Panc1 (cell line): ENCODE data around the gene E2F3. TPM values are rescaled to one million over a fixed set of nuclear protein-coding genes. Genes with fewer than 3 reads are reported as not detected.

Experiments
- ATAC-seq: fragments of 200-7000 bp; cut with Tn5 transposase; 2 replicates; pipeline ENCODE4 v1.9.1; 2020; ENCODE audit warnings: mild to moderate bottlenecking, moderate library complexity
- BruUV-seq: library from RNA; stranded (reverse); fragments of 400-500 nt; replicated peaks from 2 replicates; lab custom pipeline; 2021; lab: Mats Ljungman, UMichigan
- CTCF ChIA-PET: fragments of 300-600 bp; sonication (Branson Sonifier 250); formaldehyde crosslinking; loops from one replicate; lab custom pipeline; 2022; ENCODE audit warnings: antibody characterized with exemption; lab: Charles Lee
- POLR2A ChIA-PET: fragments of 300-600 bp; sonication (Branson Sonifier 250); formaldehyde crosslinking; loops from one replicate; lab custom pipeline; 2022; ENCODE audit warnings: antibody characterized with exemption; lab: Charles Lee
- DNase-seq: peaks from one replicate; pipeline ENCODE4 v3.0.0-alpha.2; 2010; ENCODE audit warnings: low read depth, low spot score
- H3K27ac ChIP-seq: 2 replicates; pipeline ENCODE4 v1.5.1; 2011; ENCODE audit warnings: mild to moderate bottlenecking, low read length, inconsistent platforms
- H3K27me3 ChIP-seq: fragments of 200-500 bp; sonication (Bioruptor generic); 2 replicates; pipeline ENCODE4 v1.6.0; 2014; ENCODE audit warnings: low read length, inconsistent platforms; ENCODE audit not compliant: control insufficient read depth, insufficient read depth
- H3K36me3 ChIP-seq: fragments of 200-500 bp; sonication (Bioruptor generic); 2 replicates; pipeline ENCODE4 v1.5.1; 2014; ENCODE audit warnings: inconsistent platforms, mild to moderate bottlenecking, low read length, moderate library complexity; ENCODE audit not compliant: control insufficient read depth, insufficient read depth
- H3K4me1 ChIP-seq: 2 replicates; pipeline ENCODE4 v1.5.1; 2011; ENCODE audit warnings: inconsistent platforms, mild to moderate bottlenecking, low read length, moderate library complexity; ENCODE audit not compliant: control insufficient read depth, insufficient read depth
- H3K4me3 ChIP-seq, 2 experiments: 2 replicates each; pipeline ENCODE4 v1.5.1; 2011 to 2012; ENCODE audit warnings: low read depth in 2 of 2, low read length in 2 of 2, mild to moderate bottlenecking in 2 of 2, inconsistent platforms in 1 of 2, moderate library complexity in 1 of 2
- H3K9me3 ChIP-seq: fragments of 200-500 bp; sonication (Bioruptor generic); 2 replicates; pipeline ENCODE4 v1.5.1; 2014; ENCODE audit warnings: low read depth, mild to moderate bottlenecking, inconsistent platforms, low read length, moderate library complexity; ENCODE audit not compliant: control insufficient read depth, insufficient read depth
- CTCF ChIP-seq: fragments of 450-650 bp; IDR thresholded peaks from 2 replicates; pipeline ENCODE4 v1.5.1; 2017; ENCODE audit warnings: mild to moderate bottlenecking
- POLR2AphosphoS5 ChIP-seq: IDR thresholded peaks from 2 replicates; pipeline ENCODE4 v1.6.1; 2012; ENCODE audit warnings: mild to moderate bottlenecking, low read depth, low read length, moderate library complexity
- SIN3A ChIP-seq: IDR thresholded peaks from 2 replicates; pipeline ENCODE4 v1.6.1; 2012; ENCODE audit warnings: low read depth, mild to moderate bottlenecking, low read length, moderate library complexity, borderline replicate concordance; ENCODE audit not compliant: insufficient read depth
- TCF7L2 ChIP-seq: IDR thresholded peaks from 2 replicates; pipeline ENCODE4 v1.6.1; 2011; ENCODE audit warnings: mild to moderate bottlenecking, low read depth, low read length, inconsistent platforms
- in situ Hi-C: cut with HindIII; loops from 2 replicates; pipeline ENCODE4 v1.10.0; 2016; ENCODE audit warnings: low sequenced_read_pairs, low pct_unique_long_range_greater_than_20kb
- intact Hi-C: fragments of 100-400 bp; cut with micrococcal nuclease; formaldehyde crosslinking; loops from one replicate; pipeline ENCODE4 v1.10.0; 2022; ENCODE audit not compliant: unreplicated experiment
- total RNA-seq: library from RNA; stranded (reverse); gene quantifications from one replicate; pipeline ENCODE4 v1.2.1, GENCODE V29; 2021; ENCODE audit not compliant: unreplicated experiment
- TF ChIP-seq, protein P1 (sequence below), 2 experiments: IDR thresholded peaks; 2 replicates each; pipeline ENCODE4 v1.6.1; 2011 to 2012; ENCODE audit warnings: low read depth in 2 of 2, control low read depth in 1 of 2, low read length in 1 of 2, mild to moderate bottlenecking in 1 of 2, moderate library complexity in 1 of 2; ENCODE audit not compliant: insufficient read depth in 1 of 2

Gene E2F3
- total RNA-seq, 1 experiment from 2014 or later = 31.0 TPM

GRCh38 chr6:20389066-20389465 is 12.6 kb upstream of the E2F3 start:
- ChIA-PET POLR2A (interaction anchor here (0.6 kb wide), 1 partner anchor 541 kb away, joined by 3 read pairs; no protein-coding TSS in a partner anchor), CTCF (no interaction called here)
- TF ChIP-seq TCF7L2 (no peak), POLR2AphosphoS5 (no peak), CTCF (no peak), SIN3A (no peak)
- TF ChIP-seq, protein P1, sequence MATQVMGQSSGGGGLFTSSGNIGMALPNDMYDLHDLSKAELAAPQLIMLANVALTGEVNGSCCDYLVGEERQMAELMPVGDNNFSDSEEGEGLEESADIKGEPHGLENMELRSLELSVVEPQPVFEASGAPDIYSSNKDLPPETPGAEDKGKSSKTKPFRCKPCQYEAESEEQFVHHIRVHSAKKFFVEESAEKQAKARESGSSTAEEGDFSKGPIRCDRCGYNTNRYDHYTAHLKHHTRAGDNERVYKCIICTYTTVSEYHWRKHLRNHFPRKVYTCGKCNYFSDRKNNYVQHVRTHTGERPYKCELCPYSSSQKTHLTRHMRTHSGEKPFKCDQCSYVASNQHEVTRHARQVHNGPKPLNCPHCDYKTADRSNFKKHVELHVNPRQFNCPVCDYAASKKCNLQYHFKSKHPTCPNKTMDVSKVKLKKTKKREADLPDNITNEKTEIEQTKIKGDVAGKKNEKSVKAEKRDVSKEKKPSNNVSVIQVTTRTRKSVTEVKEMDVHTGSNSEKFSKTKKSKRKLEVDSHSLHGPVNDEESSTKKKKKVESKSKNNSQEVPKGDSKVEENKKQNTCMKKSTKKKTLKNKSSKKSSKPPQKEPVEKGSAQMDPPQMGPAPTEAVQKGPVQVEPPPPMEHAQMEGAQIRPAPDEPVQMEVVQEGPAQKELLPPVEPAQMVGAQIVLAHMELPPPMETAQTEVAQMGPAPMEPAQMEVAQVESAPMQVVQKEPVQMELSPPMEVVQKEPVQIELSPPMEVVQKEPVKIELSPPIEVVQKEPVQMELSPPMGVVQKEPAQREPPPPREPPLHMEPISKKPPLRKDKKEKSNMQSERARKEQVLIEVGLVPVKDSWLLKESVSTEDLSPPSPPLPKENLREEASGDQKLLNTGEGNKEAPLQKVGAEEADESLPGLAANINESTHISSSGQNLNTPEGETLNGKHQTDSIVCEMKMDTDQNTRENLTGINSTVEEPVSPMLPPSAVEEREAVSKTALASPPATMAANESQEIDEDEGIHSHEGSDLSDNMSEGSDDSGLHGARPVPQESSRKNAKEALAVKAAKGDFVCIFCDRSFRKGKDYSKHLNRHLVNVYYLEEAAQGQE (IDR thresholded peaks at IDR 0.05; ENCODE audit: insufficient read depth in 1 of 2, low read depth in 2 of 2, low read length in 1 of 2) = no peak
- Histone ChIP-seq H3K4me1 (no peaks in the 10 kb centered on the region), H3K27me3 (no peaks in the 10 kb centered on the region), H3K9me3 (no peaks in the 10 kb centered on the region), H3K4me3 (no peak overlapping the region), H3K27ac (no peak overlapping the region), H3K36me3 (no peaks in the 10 kb centered on the region)
- intact Hi-C loops (no loop called here), in situ Hi-C loops (no loop called here)
- ATAC-seq (no peak), DNase-seq (no peak)
- BruUV-seq = no TSS peak

- ATAC-seq (no peak), DNase-seq (no peak)
- ChIA-PET CTCF (no interaction called here), POLR2A (no interaction called here)
- H3K27ac ChIP-seq = no peak overlapping the region
- H3K4me1 ChIP-seq = no peaks in the 10 kb centered on the region
- intact Hi-C loops (no loop called here), in situ Hi-C loops (no loop called here)
- H3K4me3 ChIP-seq = no peak overlapping the region
- no peaks in the 10 kb centered on the region for H3K9me3 ChIP-seq
- no peaks in the 10 kb centered on the region for H3K36me3 ChIP-seq
- no peak for TF ChIP-seq POLR2AphosphoS5
- no TSS peak for BruUV-seq
- no peaks in the 10 kb centered on the region for H3K27me3 ChIP-seq
Observed at GRCh38 chr6:20393297-20393696, 8.4 kb upstream of the E2F3 start.

DNA sequence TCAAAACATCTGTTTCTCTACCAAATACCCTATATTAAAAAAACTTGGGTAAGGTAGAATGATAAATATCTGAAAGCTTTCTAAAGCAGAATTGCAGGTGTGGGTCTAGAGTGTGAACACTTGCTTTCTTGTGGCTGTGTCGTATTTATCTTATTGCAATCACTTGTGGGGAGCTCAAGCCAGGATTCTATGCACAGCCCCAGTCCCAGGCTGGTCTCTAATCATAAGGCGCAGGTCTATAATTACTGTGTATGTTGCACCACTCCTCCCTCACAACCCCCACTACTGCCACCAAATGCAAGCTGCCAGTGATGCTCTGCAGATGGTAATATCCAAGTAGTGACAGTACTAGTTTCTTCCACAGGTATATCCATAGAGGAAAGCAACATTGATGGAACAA is 2.2 kb upstream of the E2F3 start:
- H3K27ac ChIP-seq = no peak overlapping the region
- no TSS peak for BruUV-seq
- ATAC-seq = no peak
- intact Hi-C loops (no loop called here), in situ Hi-C loops (no loop called here)
- CTCF ChIA-PET = no interaction called here
- no peak for DNase-seq
- POLR2A ChIA-PET = no interaction called here
- H3K4me3 ChIP-seq = no peak overlapping the region
- H3K36me3 ChIP-seq = peaks cover 9% of the 10 kb centered on the region; the same call in 1 of the 2 replicates
- H3K4me1 ChIP-seq = no peaks in the 10 kb centered on the region
- no peaks in the 10 kb centered on the region for H3K27me3 ChIP-seq
- H3K9me3 ChIP-seq = no peaks in the 10 kb centered on the region
- no peak for TF ChIP-seq CTCF
- no peak for TF ChIP-seq SIN3A
- TF ChIP-seq TCF7L2 = no peak
- TF ChIP-seq, protein P1 (IDR thresholded peaks at IDR 0.05; ENCODE audit: insufficient read depth in 1 of 2, low read depth in 2 of 2, low read length in 1 of 2) = no peak
